ENCODE data around the gene SF3A2. TPM values are rescaled to one million over a fixed set of nuclear protein-coding genes. Genes with fewer than 3 reads are reported as not detected.

The SF3A2 gene
- total RNA-seq, 1 donor from 2014 or later, result 147 TPM

DNA sequence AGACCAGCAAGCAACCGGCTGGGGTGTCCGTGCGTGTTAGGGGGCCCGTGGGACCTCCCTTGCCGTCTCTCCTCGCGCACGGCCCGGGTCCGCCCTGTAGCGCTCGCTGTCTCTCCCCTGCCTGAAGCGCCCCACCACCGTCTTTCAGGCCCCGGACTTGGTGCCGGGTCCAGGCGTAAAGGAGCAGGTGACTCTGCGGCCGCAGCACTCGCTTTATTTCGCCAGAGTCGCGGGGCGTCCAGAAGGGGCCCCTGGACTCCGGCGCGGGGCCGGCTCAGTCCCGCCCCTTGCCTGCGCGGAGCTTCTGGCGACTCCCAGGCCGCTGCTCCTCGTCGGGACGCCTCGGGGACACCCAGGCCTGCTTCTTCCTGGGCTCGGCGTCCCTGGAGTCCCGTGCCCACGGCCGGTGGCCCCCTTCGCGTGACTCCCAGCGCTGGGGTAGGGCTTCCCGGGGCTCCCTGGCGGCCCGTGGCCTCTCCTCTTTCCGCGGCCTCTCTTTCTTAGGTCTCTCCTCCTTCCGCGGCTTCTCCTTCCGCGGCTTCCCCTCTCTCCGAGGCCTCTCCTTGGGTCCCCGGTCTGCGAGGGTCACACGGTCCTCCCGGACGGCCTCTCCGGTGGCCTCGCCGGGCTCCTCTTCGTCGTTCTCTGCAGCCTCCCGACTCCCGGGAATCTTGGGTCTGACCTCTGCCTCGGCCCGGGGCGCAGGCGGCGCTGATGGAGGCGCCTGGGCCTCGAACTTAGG is 15.6 kb downstream of the SF3A2 start:
- intact Hi-C loops (cut with micrococcal nuclease), result no loop called here

DNA sequence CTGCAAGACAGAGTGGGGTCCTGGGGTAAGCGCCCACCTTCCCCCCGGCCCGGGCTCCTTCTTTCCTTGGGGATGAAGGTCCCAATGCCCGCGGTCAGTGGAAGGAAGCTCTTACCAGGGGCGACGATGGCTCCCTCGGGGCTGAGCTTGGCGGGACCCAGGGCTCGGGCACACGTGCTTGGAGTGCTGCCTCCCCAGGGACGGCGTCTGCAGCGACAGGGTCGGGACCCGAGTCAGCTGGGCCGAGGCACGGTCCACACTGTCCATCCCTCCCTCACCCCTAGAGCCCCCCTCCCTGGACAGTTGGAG is 16.1 kb downstream of the SF3A2 start:
- intact Hi-C loops (cut with micrococcal nuclease), result no loop called here

DNA sequence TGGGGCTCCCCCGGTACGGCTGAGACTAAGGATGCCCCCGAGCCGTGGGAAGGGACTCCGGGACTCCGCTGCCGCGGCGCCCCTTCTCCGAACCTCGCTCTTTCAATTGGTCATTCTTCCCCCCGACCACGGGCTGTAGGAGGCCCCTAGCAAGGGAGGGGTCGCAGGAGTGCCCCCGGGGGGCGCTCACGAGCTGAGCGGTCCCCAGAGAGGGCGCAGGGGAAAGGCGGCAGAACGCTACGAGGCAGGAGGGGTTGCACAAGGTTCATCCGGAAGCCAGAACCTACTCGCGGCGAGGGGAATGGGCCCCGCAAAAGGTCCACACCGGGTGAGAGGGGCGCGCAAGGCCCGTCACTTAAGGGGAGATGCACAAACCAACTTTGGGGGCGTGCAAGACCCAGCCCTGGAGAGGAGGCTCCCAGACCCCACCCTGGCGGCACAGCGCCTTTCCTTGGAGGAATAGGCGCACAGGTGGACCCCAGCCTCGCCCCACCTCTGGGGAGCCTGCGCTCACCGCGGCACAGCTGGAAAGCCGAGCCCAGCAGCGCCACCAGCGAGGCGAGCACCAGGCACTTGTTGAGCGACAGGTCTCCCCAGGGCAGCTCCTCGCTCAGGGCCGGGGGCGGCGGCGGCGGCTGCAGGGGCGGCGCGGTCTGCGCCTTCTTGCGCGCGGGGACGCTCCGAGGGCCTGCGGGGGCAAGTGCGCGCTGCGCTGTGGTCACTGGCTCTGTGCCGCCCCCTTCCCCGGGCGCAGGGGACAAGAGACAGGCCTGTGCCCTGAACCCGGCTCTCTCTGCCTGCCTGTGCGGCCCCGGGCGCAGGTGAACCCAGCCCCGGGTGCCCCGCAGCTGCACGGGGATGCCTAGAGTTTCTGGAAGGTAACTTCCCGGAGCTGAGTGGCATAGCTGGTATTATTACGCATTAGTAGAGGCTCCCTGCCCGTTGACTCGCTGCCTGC is 16.8 kb downstream of the SF3A2 start:
- intact Hi-C loops (cut with micrococcal nuclease), result no loop called here

DNA sequence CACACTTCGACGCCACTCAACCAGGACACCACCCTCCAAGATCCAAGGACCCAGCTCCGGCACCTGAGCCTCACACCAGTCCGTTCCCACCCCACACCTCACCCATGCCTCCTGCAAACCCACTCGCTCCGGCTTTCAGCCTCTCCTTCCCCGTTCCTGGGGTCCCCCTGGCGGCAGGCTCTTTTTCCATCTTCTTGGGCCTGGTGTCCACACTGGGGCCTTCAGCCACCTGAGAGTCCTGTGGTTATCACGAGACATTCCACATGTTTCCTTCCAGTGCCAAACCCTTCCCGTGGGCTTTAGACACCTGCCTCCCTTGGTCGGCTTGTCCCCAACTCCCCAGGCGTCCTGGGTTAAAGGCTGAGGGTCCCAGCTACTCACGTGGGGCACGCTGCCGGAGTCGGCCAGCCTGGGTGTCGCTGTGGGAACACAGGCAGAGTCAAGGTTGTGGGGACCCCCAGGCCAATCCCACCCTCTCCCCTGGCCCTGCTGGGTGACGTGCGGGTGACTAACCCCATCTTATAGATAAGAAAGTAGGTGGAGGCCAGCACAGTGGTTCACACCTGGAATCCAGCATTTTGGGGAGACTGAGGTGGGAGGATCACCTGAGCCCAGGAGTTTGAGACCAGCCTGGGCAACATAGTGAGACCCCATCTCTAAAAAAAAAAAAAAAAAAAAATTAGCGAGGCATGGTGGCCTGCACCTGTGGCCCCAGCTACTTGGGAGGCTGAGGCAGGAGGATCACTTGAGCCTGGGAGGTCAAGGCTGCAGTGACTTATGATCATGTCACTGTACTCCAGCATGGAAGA is 17.6 kb downstream of the SF3A2 start:
- intact Hi-C loops (cut with micrococcal nuclease), result no loop called here

DNA sequence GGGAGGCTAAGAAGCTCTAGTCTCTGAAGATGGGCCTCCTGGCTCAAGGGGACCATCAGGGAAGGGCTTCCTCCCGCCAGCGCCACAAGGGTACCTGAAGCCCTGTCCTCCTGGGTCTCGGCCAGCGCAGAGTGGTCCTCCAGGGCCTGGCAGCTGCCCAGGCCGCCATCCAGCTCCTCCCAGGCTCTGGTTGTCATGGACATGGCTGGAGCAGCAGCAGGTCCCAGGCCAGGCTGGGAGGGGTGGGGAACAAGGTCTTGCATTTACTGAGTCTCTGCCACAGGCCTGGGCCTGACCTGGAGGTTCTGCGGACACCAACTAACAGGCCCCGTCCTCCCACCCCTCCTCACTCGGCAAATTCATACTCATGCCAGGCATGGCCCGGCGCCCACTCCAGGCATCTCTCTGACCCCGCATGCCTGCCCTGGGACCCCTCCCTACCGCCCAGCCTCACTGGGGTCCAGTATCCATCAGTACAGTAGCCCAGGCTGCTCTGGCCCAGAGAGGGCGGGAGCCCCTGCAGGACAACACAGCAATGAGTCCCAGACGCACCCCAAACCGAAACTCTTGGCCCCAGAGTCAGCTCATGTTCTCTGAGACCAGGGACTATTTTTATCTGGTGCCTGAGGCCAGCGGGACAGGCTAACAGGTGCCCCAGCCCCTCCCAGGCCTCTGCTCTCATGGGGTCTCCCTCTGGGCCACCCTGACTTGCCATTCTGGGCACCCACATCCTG is 18.7 kb downstream of the SF3A2 start:
- intact Hi-C loops (cut with micrococcal nuclease), result no loop called here

DNA sequence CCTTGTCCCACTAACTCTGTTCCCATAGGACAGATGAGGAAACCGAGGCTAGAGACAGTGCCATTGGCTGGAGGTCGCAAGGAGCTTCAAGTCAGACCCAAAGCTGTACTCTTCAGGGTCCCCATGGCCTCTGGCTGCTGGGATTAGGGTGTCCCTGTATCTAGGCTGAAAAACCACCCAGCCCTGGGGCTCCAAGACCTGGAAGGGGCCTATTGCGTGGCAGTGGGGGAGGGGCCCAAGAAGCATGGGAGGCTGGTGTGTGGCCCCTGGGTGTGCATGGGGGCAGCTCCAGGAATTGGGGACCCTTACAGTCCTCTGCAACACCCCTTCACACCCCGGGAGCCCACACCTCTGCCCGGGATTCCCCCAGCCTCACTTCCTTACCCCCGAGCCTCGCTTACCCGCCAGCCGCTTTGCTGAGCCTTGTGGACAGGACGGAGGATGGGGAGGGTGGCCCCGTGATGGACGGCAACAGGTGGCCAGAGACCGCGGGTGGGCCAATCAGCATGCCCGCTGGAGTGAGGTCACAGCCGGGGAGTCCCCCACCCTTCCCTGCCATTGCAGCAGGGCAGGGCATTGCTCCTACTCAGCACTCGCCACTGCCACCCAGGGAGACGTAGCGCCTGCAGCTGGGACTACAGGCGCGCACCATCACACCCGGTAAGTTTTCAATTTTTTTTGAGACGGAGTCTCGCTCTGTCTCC is 19.5 kb downstream of the SF3A2 start, which contains the start of gene JSRP1:
TSS of gene JSRP1 (minus strand) at position 436 of the 704 bp plus-strand sequence. CDS start 1,103 bp downstream, outside the sequence.
- intact Hi-C loops (cut with micrococcal nuclease), result no loop called here

DNA sequence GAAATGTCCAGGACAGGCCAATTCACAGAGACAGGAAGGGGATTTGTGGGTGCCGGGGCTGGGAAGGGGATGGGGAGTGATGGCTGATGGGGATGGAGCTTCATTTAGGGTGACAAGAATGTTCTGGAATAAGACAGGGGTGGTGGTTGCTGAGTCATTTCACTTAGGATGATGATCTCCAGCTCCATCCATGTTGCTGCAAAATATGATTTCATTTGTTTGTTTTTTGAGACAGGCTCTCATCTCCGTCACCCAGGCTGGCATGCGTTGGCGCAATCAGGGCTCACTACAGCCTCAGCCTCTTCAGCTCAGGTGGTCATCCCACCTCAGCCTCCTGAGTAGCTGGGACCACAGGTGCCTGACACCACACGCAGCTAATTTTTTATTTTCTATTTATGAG is 22.7 kb downstream of the SF3A2 start:
- intact Hi-C loops (cut with micrococcal nuclease), result no loop called here

DNA sequence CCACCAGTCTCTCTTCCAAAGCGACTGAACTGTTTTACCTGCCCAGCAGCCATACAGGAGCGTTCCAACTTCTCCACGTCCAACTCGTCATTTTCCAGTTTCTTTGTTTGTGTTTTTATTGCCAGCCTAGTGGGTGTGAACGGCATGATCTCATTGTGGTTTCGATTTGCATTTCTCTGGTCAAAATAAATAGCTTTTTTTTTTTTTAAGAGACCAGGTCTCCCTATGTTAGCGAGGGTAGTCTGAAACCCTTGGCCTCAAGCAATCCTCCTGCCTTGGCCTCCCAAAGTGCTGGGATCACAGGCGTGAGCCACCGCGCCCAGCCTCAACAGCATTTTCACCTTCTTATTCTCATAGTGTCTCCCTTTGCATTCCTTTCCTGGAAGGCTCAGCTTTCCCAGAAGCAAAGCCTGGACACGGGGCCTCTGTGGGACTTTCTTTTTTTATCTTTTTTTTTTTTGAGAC is 23.7 kb downstream of the SF3A2 start:
- intact Hi-C loops (cut with micrococcal nuclease), result no loop called here

DNA sequence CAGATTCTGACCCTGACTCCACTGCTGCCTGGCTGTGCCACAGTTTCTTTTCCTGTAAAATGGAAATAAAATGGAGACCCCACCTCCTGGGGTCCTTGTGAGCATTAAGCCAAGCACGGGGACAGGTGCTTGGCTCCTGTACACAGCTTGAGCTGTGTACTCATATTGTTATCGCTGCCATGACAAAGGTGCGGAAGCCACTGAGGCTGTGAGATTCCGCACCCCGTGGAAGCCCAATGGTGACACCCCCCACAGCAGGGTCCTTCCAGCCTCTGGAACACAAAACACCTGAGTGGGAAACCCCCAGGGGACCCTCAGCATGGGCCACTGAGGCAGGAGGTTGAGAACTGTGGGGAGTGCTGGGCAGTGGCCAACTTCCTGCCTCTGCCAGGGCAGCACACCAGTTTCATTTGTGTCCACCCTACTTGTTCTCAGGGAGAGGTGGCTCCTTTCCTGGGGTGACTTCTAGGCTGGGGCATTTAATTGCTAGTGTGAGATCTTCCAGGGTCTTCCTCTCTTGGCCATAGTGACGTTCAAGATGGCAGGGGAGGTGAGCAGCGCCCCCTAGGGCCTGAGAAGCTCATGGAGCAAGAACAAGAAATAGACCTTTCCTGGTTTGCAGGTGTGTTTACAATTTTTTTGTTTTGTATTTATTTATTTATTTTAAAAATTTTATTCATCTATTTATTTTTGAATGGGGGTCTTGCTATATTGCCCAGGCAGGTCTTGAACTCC is 25.0 kb downstream of the SF3A2 start:
- intact Hi-C loops (cut with micrococcal nuclease), result no loop called here

DNA sequence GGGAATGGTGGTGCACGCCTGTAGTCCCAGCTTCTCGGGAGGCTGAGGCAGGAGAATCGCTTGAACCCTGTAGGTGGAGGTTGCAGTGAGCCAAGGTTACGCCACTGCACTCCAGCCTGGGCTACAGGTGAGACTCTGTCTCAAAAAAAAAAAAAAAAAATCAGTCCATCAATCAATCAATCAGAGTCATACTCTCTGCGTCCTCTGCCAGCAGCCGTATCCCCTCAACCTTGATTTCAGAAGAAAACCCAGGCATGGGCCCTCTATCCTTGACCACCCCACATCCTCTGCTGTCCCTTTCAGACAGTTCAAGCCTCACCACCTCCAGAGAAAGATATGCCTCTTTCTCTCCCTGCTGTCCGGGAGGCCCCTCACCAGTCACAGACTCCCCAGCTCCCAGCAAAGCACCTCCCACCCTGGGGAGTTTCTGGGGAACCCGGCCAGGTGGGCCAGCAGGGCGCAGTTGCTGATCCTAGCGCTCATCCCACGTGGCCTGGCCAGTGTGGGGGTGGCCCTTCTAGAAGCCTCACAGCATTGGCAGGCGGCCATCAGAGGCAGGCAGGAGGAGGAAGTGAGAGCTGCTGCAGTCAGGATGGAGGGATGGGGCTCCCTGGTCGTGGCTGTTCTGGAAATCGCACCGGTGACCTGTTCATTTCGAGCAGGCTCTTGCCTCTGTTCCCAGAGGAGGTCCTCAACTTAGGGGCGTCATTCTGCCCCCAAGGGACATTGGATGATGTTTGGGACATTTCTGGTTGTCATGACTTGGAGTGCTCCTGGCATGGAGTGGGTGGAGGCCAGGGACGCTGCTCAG is 29.8 kb downstream of the SF3A2 start:
- intact Hi-C loops (cut with micrococcal nuclease), result no loop called here

DNA sequence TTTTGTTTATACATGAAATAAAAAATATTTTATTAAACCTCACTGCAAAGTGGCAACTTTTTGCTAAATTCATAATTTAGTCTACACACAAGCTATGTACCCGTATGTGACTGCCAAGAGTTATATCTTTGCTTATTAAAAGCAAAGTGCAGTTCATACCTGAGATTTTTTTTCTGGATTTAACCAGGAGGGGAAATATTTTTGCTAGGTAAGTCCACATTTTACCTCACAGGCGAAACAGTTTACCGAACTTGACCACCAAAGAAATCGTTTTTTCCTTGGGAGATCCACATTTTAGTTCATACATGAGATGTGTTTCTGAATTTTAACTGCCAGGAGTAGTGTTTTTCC is 31.8 kb downstream of the SF3A2 start:
- intact Hi-C loops (cut with micrococcal nuclease), result no loop called here

DNA sequence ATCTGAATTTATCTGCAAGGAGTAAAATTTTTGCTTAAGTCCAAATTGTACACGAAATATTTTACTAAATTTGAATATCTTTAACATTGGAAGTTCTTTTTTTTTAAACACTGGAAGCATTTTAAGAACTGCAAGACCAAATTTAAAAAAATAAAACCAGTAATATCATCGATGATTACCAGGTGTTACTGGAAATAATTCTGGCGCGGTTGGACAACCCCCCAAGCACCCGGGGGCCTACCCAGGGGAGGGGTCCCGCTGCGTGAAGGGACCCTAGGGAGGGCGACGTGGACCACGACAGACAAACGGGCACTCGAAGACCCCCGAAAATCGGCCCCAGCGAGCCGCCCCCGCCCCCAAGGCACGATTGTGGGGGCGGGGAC is 32.2 kb downstream of the SF3A2 start:
- intact Hi-C loops (cut with micrococcal nuclease), result loop anchor here (1.0 kb wide), 1 partner anchor 33 kb away; the partner anchor contains the start of genes PLEKHJ1 and SF3A2

DNA sequence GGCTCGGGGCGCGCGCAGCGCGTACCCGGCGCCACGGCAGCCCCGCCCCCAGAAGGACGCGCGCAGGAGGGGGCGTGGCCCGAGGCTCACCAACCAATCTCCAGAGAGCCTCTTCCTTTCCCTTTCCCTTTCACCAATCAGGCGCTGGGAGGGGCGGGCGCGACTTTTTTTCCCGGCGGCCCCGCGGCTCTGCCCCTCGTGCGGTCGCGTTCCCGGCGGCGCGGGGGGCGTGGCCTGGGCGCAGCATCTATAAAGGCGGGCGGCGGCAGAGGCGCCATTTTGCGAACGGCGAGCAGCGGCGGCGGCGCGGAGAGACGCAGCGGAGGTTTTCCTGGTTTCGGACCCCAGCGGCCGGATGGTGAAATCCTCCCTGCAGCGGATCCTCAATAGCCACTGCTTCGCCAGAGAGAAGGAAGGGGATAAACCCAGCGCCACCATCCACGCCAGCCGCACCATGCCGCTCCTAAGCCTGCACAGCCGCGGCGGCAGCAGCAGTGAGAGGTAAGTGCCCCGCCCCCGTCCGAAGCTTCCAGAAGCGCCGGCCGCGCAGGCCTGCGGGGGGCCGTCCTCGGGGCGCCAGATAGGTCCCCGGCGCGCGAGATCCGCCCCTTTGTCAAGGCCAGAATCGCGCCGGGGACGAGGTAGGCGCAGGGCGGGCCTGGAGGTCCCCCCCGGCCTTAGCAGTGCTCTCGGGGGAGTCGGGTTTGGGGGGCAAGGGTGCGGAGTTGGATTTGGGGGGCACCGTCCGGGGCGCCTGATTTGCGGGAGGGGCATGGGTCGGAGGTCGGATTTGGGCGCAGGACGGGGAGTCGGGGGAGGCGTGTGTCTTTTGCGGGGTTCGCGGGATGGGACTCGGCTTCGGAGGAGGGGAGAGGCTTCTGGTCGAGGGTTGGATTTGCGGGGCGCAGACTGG is 32.9 kb downstream of the SF3A2 start:
- intact Hi-C loops (cut with micrococcal nuclease), result loop anchor here (1.0 to 10.0 kb wide), 5 partner anchors 33 to 345 kb away; partner anchors contain the start of genes AP3D1, IZUMO4, MOB3A and PLEKHJ1

DNA sequence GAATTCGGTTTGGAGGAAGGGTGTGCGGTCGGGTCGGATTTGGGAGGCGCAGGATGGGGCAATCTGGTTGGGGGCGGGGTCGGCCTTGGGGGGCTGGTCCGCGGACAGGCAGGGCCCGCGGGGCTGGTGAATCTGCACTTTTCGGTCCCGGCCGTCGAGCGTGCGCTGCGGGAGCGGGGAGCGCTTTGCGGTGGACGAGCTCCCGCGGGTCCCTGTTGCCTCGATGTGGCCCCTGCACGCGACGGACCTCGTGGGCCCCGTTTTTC is 33.5 kb downstream of the SF3A2 start:
- intact Hi-C loops (cut with micrococcal nuclease), result loop anchor here (5.0 to 10.0 kb wide), 4 partner anchors 118 to 345 kb away; partner anchors contain the start of genes AP3D1, IZUMO4 and MOB3A

DNA sequence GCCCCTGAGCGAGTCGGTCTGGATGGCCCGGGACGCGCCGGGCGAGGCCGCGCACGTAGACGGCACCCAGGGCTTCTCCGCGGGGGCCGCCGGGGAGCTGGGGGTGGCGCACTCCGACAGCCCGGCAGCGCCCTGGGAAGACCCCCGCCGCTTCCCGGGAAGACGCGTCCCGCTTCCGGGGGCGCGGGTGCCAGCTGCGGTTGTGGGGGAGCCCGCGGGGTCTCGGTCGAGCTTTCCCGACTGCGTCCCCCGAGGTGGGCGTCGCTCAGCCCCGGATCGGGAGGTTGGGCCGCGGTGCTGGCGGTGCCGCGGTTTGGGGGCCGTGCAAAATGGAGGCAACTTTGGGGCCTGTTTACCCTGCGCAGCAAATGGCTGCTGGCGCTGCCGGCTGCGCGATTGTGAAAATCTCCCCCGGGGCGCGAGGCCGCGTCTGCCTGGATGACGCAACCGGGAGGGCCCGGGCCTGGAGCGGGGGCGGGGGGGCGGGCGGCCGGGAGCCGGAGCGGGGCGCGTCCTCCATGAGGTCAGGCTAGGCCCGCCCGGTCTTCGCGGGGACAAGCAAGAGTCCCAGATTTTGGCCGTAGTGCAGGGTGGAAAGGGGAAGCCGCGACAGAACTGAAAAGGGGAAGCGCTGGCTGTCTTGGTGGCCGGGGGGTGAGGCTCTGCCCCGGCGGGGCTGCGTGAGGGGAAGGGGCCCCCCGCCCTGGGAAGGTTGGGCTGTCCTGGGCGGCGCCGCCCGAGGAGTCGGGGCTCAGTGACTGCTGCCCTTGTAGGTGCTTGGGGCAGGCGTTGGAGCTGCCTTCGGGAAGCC is 34.0 kb downstream of the SF3A2 start:
- intact Hi-C loops (cut with micrococcal nuclease), result loop anchor here (5.0 to 10.0 kb wide), 4 partner anchors 118 to 344 kb away; partner anchors contain the start of genes AP3D1, IZUMO4 and MOB3A

DNA sequence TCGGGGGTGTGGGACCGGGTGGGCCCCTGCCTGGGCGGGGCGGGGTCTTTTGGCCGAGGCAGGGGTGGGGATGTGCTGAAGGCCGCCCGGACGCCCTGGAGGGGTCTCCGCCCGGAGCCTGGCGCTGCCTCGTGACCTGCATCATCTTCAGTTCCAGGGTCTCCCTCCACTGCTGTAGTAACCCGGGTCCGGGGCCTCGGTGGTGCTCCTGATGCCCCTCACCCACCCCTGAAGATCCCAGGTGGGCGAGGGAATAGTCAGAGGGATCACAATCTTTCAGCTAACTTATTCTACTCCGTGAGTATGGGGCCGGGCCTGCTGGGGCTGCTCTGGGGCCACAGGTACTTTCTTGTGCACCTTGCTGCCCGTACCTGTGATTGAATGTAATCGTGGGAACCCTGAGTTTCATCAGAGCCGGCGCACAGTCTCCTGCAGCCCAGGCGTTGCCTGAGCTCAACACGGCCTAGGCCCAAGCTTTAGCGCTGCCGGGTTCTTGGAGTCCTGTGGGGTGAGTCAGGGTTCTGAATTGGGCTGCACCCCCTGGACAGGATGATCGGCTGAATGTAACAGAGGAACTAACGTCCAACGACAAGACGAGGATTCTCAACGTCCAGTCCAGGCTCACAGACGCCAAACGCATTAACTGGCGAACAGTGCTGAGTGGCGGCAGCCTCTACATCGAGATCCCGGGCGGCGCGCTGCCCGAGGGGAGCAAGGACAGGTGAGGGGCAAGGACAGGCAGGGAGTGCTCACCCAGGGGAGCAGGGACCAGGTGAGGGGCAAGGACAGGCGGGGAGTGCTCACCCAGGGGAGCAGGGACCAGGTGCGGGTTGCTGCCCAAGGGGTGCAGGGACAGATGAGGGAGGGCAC is 34.8 kb downstream of the SF3A2 start:
- intact Hi-C loops (cut with micrococcal nuclease), result loop anchor here (5.0 to 10.0 kb wide), 4 partner anchors 119 to 343 kb away; partner anchors contain the start of genes AP3D1, IZUMO4 and MOB3A

All from T-helper 2 cell treated with Interferon-gamma antibody and Interleukin-4, amounts not matched to agents 100 ng/mL and 5 ng/mL, for 36 hours (primary cell).